ELF-1 (cell line): Measurements from ENCODE around the gene CADM4.
"Not testable (repeated sequence)": the region's sequence is repeated elsewhere in the genome, so short reads cannot be mapped to it uniquely, and the experiment has no call there.

Source experiments
- DNase-seq: peaks from one replicate; pipeline ENCODE4 v3.0.0-alpha.2; 2016; ENCODE audit warnings: low read depth, low spot score

Gene CADM4

DNA sequence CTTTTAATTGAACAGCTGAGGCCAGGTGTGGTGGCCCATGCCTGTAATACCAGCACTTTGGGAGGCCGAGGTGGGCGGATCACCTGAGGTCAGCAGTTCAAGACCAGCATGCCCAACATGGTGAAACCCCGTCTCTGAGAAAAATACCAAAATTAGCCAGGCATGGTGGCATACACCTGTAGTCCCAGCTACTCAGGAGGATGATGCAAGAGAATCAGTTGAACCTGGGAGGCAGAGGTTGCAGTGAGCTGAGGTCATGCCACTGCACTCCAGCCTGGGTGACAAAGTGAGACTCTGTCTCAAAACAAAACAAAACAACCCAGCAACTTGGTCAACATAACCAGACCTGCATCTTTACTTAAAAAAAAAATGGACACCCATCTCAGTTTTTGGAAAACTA is 52.6 kb downstream of the CADM4 start:
- not testable (repeated sequence) for DNase-seq

DNA sequence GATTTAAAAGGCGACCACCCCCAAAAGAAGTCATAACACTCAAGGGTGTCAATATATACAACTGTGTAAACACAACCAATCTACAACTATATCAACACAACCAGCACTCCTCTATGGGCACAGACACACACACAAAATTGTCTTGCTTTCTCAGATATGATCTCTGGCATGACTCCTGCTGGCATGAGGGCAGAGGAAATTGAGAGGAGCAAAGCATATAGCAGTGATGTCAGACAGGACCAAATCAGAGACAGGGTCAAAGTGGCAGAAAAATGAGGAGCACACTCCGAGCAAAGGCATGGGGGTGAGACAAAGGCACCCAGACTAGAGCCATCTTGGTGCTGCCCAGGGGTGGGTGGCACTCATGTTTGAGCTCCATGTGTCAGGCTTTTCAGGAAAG is 53.3 kb downstream of the CADM4 start:
- DNase-seq: no peak

- no peak for DNase-seq
Measured at GRCh38 chr19:43584484-43584883, 55.2 kb downstream of the CADM4 start.

DNA sequence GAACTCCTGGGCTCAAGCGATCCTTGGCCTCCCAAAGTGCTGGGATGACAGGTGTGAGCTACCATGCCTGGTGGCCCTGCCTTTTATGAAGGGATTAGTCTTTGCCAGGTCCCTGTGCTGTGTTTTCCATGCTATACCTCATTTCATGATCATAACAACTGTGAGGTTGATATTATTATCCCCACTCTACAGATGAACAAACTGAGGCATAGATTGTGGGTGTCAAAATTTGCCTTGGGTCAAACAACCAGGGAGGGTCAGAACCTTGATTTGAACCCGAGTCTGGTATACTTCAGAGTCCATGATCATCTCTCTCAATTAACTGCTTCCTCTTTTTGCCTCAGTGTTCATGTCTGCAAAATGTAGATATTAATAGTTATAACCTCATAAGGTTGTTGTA is 57.2 kb downstream of the CADM4 start:
- DNase-seq: no peak

DNA sequence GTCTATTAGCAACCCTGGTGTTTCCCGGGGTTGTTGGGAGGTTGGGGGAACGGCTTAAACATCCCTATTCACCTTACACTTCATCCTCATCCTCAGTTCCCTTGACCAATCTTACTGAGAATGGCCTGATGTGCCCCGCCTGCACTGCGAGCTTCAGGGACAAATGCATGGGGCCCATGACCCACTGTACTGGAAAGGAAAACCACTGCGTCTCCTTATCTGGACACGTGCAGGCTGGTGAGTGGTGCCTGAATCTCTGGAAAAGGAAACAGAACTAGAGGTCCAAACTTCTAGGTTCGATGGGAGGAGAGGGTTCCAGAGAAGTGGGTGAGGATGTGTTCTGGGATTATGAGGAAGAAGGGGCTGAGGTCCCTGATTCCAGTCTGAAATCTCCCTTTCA is 58.2 kb downstream of the CADM4 start:
- DNase-seq: no peak

- no peak for DNase-seq
Measured at GRCh38 chr19:43578787-43579186, 60.9 kb downstream of the CADM4 start.

DNA sequence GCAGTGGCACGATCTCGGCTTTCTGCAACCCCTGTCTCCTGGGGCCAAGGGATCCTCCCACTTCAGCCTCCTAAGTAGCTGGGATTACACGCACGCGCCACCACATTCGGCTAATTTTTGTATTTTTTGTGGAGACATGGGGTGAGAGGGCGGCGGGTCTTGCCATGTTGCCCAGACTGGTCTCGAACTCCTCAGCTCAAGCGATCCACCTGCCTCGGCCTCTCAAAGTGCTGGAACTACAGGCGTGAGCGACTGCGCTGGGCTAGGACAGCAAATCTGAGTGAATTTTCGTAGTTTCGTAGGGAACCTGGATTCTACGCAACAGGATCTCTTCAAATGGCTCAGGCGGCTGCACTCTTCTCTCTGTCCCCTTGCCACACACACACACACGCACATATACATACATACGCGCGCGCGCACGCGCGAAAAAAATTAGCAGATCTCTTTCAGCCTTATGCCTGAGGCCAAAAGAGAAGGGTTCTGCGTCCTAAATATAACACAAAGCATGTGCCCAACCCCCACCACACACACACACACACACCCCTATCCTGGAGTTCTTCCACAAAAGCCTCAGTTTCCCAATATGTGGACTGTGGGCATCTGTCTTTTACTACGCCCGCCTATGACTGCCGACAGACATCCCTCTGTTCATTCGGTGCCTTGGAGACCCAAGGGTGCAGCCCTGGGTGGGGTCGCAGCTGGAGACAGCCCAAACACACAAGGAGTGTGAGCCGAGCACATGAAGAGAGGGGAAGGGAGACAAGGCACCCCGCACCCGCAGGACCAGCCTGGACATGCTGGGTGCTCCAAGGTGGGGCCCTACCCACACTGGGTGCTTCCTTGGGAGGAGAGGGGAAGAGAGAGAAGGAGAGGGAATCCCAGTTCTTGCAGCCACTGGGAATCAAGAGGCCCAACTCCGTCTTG is 63.4 kb downstream of the CADM4 start:
- peak; percentile 43 for DNase-seq

DNA sequence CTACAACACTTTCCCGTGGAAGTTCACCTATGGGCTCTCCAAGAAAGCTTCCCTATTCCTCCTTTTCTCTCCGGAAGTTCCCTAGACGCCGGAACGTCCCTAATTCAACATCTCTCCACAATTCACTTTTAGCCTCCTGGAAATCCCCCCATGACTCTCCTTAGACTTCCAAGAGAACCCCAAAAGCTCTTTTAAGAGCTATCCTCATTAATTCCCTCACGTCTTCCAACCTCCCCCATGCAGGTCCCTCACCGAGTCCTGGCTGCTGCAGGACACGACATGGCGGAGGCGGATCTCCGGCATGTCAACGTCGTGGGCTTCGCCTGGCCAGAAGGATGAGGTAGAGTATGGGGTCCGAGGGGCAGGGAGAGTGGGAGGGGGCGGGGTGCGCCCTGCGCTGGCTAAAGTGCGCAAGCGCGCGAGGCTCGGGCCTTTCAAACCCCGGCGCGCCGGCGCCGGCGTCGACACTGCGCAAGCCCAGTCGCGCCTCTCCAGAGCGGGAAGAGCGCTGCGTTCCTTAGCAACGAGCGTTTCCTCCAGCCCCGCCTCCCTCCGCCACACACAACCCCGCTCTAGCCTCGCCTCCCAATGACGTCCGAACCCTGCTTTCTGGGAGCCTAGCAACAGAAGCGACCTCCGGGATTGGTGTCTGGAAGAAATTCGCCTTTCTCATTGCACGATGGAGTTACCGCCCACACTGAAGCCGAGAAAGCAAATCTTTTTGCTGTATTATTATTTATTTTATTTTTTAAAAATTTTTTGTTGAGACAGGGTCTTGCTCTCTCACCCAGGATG is 64.3 kb downstream of the CADM4 start, which contains the start of the genes PINLYP and XRCC1:
Gene PINLYP (plus strand): TSS at position 646 of the 795 bp plus-strand sequence. CDS start 1,391 bp downstream, outside the sequence.
Gene XRCC1 (minus strand): TSS at position 372 of the 795 bp plus-strand sequence. CDS start 69 bp downstream, at position 303.
- peak; percentile 99 for DNase-seq

GRCh38 chr19:43574424-43575155 is 65.1 kb downstream of the CADM4 start:
- DNase-seq: no peak
